Mesodermal cell (in vitro differentiated cells): ENCODE measurements around the gene GPR152.
A peak's percentile ranks its signal among the peaks of the same experiment; 100 is the strongest.
"Not testable (repeated sequence)": the region's sequence is repeated elsewhere in the genome, so short reads cannot be mapped to it uniquely, and the experiment has no call there.

ENCODE experiments used
- H3K27ac ChIP-seq: 2 replicates; pipeline ENCODE4 v1.7.0; 2013; ENCODE audit warnings: mild to moderate bottlenecking, low read depth, low read length, moderate library complexity; ENCODE audit not compliant: severe bottlenecking
- H3K36me3 ChIP-seq: 2 replicates; pipeline ENCODE4 v1.7.1; 2013; ENCODE audit warnings: mild to moderate bottlenecking, low read length, moderate library complexity; ENCODE audit not compliant: control insufficient read depth, insufficient read depth
- H3K4me1 ChIP-seq: one replicate; pipeline ENCODE4 v1.7.1; 2013; ENCODE audit warnings: mild to moderate bottlenecking, low read length; ENCODE audit not compliant: insufficient read depth, control insufficient read depth, poor library complexity, severe bottlenecking
- H3K4me3 ChIP-seq: 2 replicates; pipeline ENCODE4 v1.7.0; 2013; ENCODE audit warnings: low read length, control low read depth, mild to moderate bottlenecking; ENCODE audit not compliant: insufficient read depth, poor library complexity, severe bottlenecking; ENCODE audit errors: extremely low read depth
- H3K9me3 ChIP-seq: 2 replicates; pipeline ENCODE4 v1.7.1; 2013; ENCODE audit warnings: mild to moderate bottlenecking, low read length, moderate library complexity; ENCODE audit not compliant: control insufficient read depth
- WGBS, 2 experiments: methylation state at CpG; one replicate each; pipeline ENCODE4 v1.1.5; 2013; ENCODE audit warnings: missing lambda C conversion rate in 2 of 2; ENCODE audit not compliant: insufficient coverage in 2 of 2; 5-methylcytosine and 5-hydroxymethylcytosine counted together

The GPR152 gene

GRCh38 chr11:67429722-67430121 is 22.8 kb downstream of the GPR152 start:
- H3K4me1 ChIP-seq = peaks cover 6% of the 10 kb centered on the region
- WGBS, 2 experiments = 92 to 99% methylated on average over 8 to 9 of the region's 11 CpGs
- no peak overlapping the region for H3K27ac ChIP-seq
- H3K36me3 ChIP-seq = peaks cover 49% of the 10 kb centered on the region
- H3K4me3 ChIP-seq = no peak overlapping the region
- no peaks in the 10 kb centered on the region for H3K9me3 ChIP-seq

- Histone ChIP-seq H3K4me3 (peak overlapping the region; percentile 93), H3K36me3 (peaks cover 44% of the 10 kb centered on the region), H3K27ac (no peak overlapping the region), H3K4me1 (peaks cover 6% of the 10 kb centered on the region), H3K9me3 (no peaks in the 10 kb centered on the region)
- WGBS, 2 experiments = 66 to 91% methylated on average over 4 to 9 of the region's 12 CpGs
Observed at GRCh38 chr11:67429038-67429668, 23.4 kb downstream of the GPR152 start.

- Histone ChIP-seq H3K9me3 (no peaks in the 10 kb centered on the region), H3K36me3 (peaks cover 39% of the 10 kb centered on the region), H3K4me3 (peak within 1 kb of the TSS; percentile 93), H3K27ac (peak within 1 kb of the TSS; percentile 10), H3K4me1 (peaks cover 6% of the 10 kb centered on the region)
- WGBS, 2 experiments = 6 to 7% methylated on average over 49 to 64 of the region's 68 CpGs
Observed at GRCh38 chr11:67428052-67429001, 24.2 kb downstream of the GPR152 start, which contains the start of gene RPS6KB2. Gene RPS6KB2 (plus strand): TSS chr11:67428494. CDS start chr11:67428546, 52 bp downstream.

- not testable (repeated sequence) for H3K27ac ChIP-seq, H3K4me1 ChIP-seq, H3K9me3 ChIP-seq
- peaks cover 29% of the 10 kb centered on the region for H3K36me3 ChIP-seq
- peak overlapping the region; percentile 93 for H3K4me3 ChIP-seq
- 87 to 93% methylated on average over 12 to 17 of the region's 19 CpGs for WGBS, 2 experiments
Observed at GRCh38 chr11:67427364-67427859, 25.1 kb downstream of the GPR152 start.

GRCh38 chr11:67423891-67424613 is 28.5 kb downstream of the GPR152 start:
- Histone ChIP-seq H3K4me1 (peaks cover 10% of the 10 kb centered on the region), H3K36me3 (no peaks in the 10 kb centered on the region), H3K9me3 (no peaks in the 10 kb centered on the region), H3K4me3 (no peak overlapping the region), H3K27ac (no peak overlapping the region)
- WGBS, 2 experiments = 95 to 96% methylated on average over 30 to 32 of the region's 34 CpGs

- WGBS, 2 experiments = 96 to 97% methylated on average over 10 to 12 of the region's 13 CpGs
Observed at GRCh38 chr11:67423466-67423865, 29.1 kb downstream of the GPR152 start.

GRCh38 chr11:67422891-67423290 is 29.6 kb downstream of the GPR152 start:
- Histone ChIP-seq H3K9me3 (no peaks in the 10 kb centered on the region), H3K27ac (no peak overlapping the region)
- WGBS, 2 experiments = 81 to 85% methylated on average over 6 of the region's 6 CpGs

More at GRCh38 chr11:67423466-67423865, 29.1 kb downstream of the GPR152 start:
- H3K4me3 ChIP-seq = no peak overlapping the region
- no peaks in the 10 kb centered on the region for H3K36me3 ChIP-seq
- H3K9me3 ChIP-seq = no peaks in the 10 kb centered on the region
- no peak overlapping the region for H3K27ac ChIP-seq
- H3K4me1 ChIP-seq = peaks cover 7% of the 10 kb centered on the region

GRCh38 chr11:67421430-67422031 is 31.0 kb downstream of the GPR152 start:
- no peaks in the 10 kb centered on the region for H3K9me3 ChIP-seq
- H3K36me3 ChIP-seq = no peaks in the 10 kb centered on the region
- peak overlapping the region; percentile 41 for H3K4me3 ChIP-seq
- WGBS, 2 experiments = 77 to 80% methylated on average over 19 of the region's 22 CpGs
- no peak overlapping the region for H3K27ac ChIP-seq
- peaks cover 7% of the 10 kb centered on the region for H3K4me1 ChIP-seq

More at GRCh38 chr11:67422891-67423290, 29.6 kb downstream of the GPR152 start:
- Histone ChIP-seq H3K4me1 (peaks cover 7% of the 10 kb centered on the region), H3K36me3 (no peaks in the 10 kb centered on the region), H3K4me3 (no peak overlapping the region)

GRCh38 chr11:67420646-67421429 is 31.7 kb downstream of the GPR152 start:
- WGBS, 2 experiments = 1 to 2% methylated on average over 70 to 76 of the region's 97 CpGs
- Histone ChIP-seq H3K4me3 (peak overlapping the region; percentile 41), H3K27ac (peak overlapping the region; percentile 41), H3K9me3 (no peaks in the 10 kb centered on the region), H3K4me1 (peaks cover 7% of the 10 kb centered on the region), H3K36me3 (no peaks in the 10 kb centered on the region)
